Fibroblast of lung (primary cell): ENCODE measurements around the gene PRDM8.

Experiments used
- CTCF ChIP-seq, 2 donors: IDR thresholded peaks in 1 of 2; conservative IDR thresholded peaks in 1 of 2; 1 replicate in 1 of 2; 2 replicates in 1 of 2; pipeline ENCODE4 v1.5.1; 2011 to 2012; ENCODE audit warnings: low read length in 2 of 2, control low read depth in 1 of 2, inconsistent platforms in 1 of 2, low read depth in 1 of 2, mild to moderate bottlenecking in 1 of 2
- EZH2 ChIP-seq: IDR thresholded peaks from 2 replicates; pipeline ENCODE4 v1.5.1; 2012; ENCODE audit warnings: low read length, control low read depth, mild to moderate bottlenecking; ENCODE audit errors: missing control alignments

- TF ChIP-seq EZH2: no peak
- TF ChIP-seq CTCF (conservative IDR thresholded peaks at IDR 0.05 in 1 of 2, IDR thresholded peaks at IDR 0.05 in 1 of 2; ENCODE audit: low read depth in 1 of 2, low read length in 2 of 2): no peak
Observed at GRCh38 chr4:80252427-80252826, 55.1 kb downstream of the PRDM8 start.
